OCI-LY1 (cell line): Measurements from ENCODE around the gene ATP8B3.

Experiments
- EZH2 ChIP-seq: fragments of 200-600 bp; sonication (generic), shearing (Covaris generic); IDR thresholded peaks from 2 replicates; pipeline ENCODE4 v1.8.0; 2017; ENCODE audit warnings: borderline replicate concordance, mixed run types, mild to moderate bottlenecking, antibody characterized with exemption, low read length, moderate library complexity, mixed read lengths
- TF ChIP-seq, protein P1 (sequence below): fragments of 200-600 bp; sonication (generic), shearing (Covaris generic); IDR thresholded peaks from 2 replicates; pipeline ENCODE4 v1.5.1; 2017; ENCODE audit warnings: mild to moderate bottlenecking, antibody characterized with exemption, low read length, moderate library complexity, mixed read lengths

DNA sequence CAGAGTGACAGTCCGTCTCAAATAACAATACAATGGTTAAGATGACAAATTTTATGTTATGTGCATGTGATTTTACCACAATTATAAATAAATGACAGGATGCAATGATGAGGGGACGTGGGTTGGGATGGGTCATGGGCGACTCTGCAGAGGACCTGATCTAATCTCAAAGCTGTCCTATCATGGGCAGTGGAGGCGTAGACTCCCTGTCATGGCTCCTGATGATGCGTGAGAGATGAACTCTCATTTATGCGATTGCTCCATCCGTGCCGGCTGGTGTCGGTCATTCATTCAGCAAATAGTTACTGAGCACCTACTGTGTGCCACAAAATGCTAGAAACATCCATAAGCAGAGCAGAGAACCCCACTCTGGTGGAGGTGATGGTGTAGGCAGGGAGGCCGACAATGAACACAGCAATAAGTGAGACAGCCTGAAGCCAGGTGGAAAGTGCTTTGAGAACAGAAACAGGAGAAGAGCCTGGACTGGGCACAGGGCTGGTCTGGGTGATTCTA lies 37.9 kb upstream of the ATP8B3 start:
- TF ChIP-seq, protein P1, sequence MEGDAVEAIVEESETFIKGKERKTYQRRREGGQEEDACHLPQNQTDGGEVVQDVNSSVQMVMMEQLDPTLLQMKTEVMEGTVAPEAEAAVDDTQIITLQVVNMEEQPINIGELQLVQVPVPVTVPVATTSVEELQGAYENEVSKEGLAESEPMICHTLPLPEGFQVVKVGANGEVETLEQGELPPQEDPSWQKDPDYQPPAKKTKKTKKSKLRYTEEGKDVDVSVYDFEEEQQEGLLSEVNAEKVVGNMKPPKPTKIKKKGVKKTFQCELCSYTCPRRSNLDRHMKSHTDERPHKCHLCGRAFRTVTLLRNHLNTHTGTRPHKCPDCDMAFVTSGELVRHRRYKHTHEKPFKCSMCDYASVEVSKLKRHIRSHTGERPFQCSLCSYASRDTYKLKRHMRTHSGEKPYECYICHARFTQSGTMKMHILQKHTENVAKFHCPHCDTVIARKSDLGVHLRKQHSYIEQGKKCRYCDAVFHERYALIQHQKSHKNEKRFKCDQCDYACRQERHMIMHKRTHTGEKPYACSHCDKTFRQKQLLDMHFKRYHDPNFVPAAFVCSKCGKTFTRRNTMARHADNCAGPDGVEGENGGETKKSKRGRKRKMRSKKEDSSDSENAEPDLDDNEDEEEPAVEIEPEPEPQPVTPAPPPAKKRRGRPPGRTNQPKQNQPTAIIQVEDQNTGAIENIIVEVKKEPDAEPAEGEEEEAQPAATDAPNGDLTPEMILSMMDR, result no peak
- no peak for TF ChIP-seq EZH2
